Hypothalamus (tissue), 51 donors: ENCODE measurements around the gene TMEM132C.
A peak's percentile ranks its signal among the peaks of the same experiment; 100 is the strongest.

ENCODE experiments used
- DNase-seq, 51 donors: peaks; one replicate each; lab custom pipeline; 2025; lab: John Stamatoyannopoulos, UW

Gene TMEM132C

DNA sequence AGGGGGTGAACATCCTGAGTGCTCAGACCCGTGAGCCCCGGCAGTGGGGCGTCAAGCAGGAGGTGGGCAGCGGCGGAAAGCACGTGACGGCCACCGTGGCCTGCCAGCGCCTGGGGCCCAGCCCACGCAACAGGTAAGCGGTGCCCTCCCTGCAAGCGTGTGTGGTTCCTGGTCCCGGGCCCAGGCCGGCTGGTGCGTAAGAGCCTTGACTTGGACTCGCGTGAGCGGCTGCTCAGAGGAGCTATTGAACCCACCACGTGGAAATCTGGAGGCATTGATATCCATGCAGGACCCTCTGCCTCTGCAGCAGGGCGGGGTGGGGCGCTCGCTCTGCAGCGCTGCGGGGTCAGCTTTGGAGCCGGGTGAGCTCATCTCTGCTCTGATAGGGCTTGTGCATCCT is 277.0 kb downstream of the TMEM132C start:
- DNase-seq = no peak

DNA sequence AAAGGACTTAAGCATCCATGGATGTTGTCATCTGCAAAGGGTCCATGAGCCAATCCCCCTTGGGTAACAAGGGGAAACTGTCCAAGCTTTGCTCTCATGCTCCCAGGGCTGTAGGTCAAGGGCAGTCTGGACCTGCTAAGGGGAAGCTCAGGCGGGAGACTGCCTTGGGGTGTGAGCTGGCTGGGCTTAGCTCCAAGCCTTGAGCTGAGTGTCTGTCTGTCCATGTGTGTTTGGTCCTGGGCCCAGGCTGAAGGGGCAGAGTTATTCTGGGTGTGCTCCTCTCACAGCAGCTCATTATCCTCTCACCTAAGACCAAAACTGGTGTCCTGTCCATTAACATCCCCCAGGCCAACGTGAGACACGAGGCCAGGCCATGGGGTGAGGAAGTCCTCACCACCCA is 282.0 kb downstream of the TMEM132C start:
- no peak for DNase-seq

DNA sequence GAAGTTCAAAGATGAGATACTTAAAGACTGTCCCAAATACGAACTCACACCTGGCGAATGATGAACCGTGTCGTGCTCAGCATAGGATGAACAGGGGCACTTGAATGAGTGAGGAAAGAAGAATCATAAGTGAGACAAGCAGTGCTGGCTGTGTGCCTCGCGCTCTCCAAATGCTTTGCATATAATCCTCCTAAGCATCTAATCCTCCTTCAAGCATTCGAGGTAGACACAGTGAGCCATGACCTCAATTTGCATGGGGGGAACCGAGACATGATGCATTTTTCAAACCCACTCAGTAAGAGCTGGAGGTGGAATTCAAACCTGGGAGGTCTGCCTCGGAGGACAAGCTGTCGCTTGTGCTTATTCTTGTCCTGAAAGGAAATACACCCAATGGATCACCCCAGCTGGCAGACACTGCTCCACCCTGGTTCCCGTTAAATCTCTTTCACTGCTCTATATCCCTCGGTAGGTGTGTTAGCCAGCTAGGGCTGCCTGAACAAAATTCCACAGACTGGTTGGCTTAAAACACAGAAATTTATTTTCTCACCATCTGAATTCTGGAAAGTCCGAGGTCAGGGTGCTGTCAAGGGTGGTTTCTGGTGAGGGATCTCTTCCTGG is 282.7 kb downstream of the TMEM132C start:
- no peak for DNase-seq

DNA sequence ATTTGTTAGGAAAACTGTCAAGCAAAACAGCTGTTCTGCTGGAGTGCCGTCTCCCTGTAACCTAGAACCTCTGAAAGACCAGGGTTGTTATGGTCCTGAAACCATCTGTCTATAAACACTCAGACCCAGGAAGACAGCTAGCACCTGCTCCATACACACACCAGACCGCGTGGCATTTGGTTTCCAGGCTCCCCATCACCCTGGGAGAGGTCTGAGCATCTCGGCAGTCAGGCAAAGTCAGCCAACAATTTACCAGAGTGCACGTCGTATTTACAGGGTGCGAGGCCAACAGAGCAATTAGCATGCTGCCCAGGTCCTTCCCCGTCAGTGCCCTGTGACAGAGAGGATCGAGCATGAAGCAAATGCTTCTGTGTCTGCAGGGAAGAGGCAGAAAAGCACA is 284.3 kb downstream of the TMEM132C start:
- peak in 14 of 51 donors; percentile 5 to 30 (median 12) for DNase-seq

DNA sequence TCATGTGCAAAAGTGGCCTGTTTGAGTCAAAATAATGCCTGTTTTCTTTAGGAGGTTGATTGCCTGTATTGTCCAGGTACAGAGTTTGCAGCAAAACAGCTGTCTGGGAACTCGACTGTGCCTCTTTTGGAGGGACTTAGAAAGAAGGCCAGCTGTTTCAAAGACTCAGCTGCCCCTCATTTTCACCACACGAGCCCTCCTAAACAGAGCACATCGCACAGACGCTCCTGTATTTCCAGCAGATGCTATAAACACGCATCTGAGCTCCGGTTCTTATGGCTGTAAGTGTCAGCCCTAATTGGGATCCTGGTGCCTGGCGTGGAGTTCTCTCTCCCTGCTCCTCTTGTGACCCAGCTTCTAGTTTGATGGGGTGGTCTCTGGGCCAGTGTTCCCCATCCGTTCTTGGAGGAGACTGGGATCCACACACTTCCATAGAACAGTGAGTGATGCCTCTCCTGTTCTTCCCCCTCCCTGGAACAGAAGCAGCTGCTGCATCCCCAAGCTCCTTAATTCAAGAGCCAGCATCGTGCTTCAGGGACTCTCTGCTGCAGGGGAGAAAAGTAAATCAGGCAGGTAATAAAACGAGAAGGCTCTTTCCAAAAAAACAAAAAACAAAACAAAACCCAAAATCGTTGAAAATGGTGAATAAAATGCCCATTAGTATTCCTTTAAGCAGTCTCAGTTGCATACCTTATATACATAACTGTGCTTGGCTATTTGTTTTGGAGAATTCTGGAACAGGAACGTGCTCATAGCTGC is 287.8 kb downstream of the TMEM132C start:
- no peak for DNase-seq

DNA sequence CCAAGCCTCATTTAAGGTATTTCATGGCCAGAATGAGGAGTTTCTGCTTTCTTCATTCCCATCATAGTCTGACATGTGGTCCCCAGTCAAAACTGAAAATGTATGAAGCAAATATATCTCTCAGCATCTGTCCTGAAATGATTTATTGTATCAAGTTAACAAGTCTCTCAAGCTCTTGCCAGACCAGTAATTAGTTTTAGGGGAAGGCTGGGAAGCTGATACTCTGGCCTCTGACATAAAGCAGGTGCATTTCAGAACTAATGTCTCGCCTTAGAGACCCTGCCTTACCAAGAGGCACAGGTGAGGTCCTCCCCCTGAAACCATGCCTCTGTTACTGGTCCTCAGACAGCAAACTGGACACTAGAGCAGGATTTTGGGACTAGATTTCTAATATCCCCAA is 290.3 kb downstream of the TMEM132C start:
- no peak for DNase-seq

DNA sequence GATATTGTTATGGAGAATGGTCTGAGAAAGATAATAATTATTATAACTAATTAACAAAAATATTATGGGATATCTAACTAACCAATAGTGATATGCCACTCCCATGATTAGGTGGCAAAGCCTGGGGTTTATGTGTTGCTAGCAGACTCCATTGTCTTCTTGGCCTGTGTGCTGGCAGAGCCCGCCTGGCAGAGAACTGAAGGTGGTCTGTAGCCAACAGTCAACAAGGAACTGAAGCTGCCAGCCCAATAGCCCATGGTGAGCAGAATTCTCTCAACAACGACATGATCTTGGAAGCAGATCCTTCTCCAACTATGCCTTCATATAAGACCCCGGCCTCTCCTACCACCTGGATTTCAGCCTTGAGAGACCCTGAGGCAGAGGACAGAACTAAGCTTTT is 298.0 kb downstream of the TMEM132C start:
- peak in 1 of 51 donors; percentile 8 for DNase-seq

DNA sequence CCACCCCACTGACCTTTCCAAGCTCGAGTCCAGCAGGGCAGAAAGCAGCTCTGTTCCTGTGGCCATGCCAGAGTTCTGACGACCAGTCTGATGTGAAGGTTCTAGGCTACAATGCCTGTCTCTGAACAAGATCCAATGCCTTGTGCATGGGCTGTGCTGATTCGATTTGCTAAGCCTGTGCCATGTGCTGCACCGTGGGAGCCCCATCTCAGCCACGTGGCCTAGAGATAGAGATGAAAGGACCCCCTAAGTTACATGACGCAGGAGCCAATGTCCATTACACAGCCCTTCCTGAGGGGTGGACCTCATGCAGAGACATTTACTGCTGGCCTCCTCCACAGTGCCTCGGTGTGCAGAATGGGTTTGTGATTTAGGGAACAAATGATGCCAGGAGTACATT is 300.8 kb downstream of the TMEM132C start:
- DNase-seq = no peak

DNA sequence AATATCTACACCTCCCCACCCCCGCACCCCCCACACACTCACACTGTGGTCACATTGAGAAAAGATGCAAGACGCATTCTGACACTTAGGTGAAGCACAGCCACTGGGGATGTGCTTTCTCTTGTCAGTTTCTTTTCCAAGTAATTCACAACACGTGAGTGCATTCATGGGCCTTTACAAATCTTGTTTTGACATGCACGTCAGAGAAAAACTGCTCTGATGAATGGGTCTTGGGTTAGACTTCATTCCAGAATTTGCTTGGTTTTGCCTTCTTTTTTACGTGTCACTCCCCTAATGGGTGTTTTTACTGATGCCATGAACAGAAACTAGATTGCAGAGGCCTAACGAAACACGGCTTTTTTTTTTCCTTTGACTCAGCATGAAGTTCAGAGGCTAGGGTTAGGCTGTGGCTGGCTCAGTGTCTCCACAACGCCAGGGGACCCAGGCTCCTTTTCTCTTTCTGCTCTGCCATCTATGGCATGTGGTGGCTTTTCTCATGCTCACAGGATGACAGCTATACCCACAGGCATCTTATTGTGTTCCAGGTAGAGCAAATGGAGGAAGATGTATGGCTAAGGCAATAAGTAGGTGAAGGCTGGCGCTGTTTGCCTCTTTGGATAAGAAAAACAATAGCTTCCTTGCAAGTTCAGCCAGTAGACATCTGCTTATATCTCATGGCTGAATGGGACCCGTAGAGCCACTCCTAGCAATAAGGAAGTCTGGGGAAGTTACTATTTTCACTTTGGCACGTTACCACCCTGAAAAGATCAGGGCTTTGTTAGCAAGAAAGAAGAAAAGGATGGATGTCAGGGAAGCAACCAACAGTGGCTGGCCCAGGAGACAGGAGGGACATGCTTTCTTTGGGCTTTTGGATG is 303.5 kb downstream of the TMEM132C start:
- DNase-seq = no peak

DNA sequence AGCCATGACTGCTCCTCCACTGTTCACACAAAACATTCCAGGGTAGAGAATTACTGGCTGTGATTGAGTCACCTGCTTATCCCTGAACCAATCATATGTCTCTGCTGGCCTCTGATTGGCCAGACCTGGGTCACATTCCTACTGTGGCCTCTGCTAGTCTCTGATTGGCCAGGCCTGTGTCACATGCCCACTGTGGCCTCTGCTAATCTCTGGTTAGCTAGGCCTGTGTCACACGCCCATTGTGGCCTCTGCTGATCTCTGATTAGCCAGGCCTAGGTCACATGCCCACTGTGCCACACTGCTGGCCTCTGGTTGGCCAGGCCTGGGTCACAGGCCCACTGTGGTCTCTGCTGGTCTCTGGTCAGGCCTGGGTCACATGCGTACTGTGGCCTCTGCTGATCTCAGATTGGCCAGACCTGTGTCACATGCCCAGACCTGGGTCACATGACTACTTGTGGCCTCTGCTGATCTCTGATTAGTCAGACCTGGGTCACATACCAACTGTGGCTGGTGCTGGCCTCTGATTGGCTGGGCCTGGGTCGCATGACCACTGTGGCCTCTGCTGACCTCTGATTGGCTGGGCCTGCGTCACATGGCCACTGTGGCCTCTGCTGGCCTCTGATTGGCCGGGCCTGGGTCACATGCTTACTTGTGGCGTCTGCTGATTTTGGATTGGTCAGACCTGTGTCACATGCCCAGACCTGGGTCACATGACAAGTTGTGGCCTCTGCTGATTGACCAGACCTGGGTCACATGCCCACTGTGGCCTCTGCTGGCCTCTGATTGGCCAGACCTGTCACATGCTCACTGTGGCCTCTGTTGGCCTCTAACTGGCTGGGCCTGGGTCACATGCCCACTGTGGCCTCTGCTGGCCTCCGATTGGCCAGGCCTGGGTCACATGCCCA is 305.2 kb downstream of the TMEM132C start:
- DNase-seq = no peak

DNA sequence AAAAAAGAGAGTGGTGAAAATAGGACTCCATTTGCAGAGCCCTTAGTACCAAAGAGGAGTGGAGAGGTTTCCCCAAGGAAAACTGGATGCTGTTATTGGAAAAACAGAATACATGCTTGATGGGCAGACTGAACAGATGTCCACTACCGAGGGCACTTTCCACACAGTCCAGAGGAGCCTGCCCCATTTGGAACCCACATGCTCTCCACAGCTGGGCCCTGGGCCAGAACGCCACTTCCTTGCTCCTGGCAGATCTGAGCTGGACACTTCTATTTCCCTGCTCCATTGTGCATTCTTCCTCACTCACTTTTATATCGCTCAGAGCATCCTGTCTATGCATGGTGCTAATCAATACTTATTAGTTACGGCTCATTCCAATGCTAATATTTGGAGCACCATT is 306.9 kb downstream of the TMEM132C start:
- no peak for DNase-seq

DNA sequence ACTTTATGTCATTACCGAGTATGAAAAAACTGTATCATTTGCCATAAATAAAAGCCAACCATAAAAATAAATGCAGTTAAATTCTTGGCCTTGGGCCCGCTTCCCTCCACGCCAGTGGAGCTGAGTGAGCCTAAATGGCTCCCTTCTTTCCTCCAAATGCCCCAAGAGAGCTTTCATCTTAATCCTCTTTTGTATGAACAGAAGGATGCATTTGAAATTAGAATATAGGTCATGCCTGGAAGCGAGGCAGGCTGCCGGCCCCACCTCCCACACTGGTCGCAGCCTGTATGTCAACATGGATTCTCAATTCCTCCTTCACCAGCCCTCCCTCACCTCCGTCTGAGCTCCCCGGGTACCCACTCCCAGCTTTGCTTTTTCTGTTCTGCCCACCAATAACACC is 311.1 kb downstream of the TMEM132C start:
- DNase-seq = no peak

DNA sequence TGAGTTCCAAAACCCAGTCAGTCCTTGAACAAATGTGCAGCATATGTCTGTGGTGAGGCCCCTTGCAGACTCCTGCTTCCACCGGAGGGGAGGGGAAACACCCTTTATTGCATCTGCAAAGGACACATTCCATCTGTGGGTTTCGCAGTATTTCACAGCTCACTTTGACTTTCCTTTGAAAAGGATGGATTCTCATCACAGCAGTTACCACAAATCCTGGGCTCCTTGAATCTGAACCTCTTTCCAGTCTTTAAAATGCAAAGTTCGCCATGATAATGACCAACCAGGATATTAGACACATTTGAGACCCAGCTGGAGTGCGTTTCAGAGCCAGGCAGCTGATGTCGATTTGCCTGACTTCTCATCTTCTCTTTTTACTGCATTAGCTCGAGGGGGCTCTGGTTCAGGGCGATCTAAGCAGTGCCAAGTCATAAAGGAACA is 314.4 kb downstream of the TMEM132C start:
- DNase-seq = no peak

DNA sequence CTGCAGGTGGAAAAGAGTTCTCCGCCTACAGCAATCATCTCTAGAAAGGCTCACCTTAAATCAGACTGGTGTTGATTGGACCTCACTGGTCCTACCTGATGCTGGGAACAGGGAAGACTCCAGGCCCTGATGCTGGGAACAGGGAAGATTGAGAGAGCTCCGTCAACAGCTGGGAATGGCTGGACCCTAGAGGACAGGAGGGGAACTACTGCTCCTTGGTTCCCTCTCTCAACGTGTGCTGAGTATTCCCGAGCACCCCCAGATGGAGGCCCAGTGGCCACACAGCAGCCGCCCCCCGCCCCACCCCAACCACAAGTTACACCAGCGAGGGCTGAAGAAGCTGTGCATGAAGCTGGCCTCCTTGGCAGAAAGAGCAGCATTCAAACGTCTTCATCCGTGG is 316.5 kb downstream of the TMEM132C start:
- DNase-seq = no peak

DNA sequence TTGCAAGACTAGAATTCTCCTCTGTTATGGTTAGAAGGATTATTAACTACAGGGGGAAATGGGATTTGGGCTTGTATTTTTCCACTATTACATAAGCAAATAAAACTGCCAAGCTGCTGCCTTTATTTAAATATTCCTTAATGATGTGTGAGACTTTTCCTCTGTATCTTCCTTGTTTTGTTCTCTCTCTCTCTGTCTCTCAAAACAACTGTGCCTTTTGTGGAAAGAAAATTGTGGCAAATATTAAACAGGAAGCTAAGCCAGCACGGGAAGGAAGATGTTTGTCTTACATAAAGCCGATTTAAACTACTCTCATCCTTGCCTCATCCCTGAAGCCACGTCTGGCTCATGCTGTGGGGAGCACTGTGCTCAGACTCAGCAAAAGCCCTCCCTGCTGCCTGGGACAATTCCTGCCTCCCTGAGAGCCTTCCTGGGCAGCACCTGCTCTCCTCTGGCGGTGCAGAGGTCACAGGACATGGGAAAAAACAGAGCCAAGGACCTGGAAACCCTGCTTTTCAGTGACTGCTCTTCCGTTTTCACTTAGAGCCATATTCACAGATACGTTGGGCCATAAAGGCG is 319.6 kb downstream of the TMEM132C start:
- DNase-seq = peak in 1 of 51 donors; percentile 4

DNA sequence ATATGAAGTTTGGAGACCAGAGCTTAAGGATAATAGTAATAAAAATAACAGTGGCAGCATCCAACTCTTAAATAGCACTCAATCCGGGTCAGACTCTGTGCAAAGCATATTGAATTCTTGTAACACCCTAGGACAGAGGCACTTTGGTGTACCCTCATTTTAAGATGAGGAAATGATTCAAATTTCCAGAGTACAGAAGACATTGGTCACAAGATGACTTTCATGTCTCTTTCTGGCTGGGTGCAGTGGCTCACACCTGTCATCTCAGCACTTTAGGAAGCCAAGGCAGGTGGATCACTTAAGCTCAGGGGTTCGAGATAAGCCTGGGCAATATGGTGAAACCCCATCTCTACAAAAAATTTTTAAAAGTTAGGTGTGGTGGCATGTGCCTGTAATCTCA is 320.9 kb downstream of the TMEM132C start:
- no peak for DNase-seq

DNA sequence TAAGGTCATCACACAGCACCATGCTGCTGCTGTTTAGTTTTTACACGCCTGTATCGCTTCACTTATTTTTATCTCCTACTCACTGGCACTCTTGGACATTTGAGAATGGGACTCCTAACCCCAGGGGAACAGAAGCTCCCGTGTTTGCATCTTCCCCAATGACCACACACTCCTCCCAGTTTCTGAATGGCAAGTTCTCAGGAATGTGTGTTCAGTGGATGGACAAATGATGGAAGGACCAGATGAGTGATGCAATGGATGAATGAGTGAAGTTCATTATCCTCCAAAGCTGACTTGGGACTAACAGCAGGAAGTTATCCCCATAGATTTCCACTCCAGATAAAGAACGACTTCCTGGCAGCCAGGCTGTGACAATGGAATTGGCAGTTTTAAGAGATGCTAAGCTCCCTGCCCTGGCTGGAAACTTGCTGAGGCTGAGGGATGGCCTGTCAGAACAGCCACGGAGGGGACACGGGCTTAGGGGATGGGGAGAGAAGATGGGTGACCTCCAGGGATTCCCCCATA is 325.3 kb downstream of the TMEM132C start:
- no peak for DNase-seq

DNA sequence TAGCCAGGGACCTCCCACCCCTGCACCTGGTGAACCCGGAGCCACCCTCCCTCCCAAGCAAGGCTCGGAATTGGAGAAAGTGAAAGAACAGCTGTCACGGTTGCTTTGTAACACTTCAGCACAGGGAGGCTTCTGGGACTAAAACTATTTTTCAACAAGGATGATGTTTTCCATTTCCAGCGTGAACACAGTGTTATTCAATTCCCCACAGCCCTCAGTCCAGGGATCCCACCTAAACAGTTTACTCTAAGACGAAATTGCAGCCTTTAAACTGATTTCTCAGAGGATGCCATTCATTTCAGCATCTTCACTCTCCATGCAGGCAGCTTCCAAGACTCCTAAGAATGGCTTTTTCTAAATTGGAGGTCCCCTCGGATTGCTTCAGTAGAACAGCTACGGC is 327.6 kb downstream of the TMEM132C start:
- DNase-seq = no peak

DNA sequence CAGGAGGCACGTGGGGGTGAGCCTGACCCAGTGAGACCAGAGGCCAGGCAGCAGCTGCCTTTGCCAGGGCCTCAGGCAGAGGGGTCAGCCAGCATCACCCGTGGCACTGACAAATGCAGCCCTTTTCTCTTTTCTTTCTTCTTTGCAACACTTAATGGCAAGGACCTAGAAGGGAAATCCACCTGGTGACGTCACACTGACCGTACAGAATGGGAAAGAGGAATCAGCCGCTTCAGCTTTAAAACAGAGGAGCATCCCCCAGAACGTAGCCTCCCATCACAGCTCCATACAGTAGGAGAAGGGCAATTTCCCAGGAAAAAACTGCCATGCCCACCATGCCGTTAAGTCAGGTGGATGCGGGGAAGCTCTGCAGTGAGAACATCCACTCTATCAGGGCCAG is 328.6 kb downstream of the TMEM132C start:
- no peak for DNase-seq

DNA sequence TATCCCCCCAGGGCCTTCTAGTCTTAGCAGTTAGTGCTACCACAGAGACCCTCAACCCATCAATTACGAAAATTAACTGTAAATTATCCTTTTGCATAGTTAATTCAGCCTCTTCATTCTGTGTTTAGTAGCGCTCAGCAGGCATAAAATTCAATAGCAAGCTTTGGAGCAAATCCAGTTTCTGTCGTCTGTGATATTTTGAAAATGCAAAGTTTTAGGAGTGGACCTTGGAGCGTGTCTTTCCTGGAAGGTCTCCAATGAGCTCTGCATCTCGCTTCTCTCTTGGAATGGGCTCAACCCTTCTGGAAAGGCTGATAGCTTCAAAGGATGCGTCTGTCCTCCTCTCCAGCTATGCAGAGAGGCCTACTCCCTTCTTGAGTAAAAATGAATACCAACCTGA is 333.9 kb downstream of the TMEM132C start:
- DNase-seq = no peak
